ENCODE data around the gene C6orf118.
A peak's percentile ranks its signal among the peaks of the same experiment; 100 is the strongest.

C6orf118 gene

DNA sequence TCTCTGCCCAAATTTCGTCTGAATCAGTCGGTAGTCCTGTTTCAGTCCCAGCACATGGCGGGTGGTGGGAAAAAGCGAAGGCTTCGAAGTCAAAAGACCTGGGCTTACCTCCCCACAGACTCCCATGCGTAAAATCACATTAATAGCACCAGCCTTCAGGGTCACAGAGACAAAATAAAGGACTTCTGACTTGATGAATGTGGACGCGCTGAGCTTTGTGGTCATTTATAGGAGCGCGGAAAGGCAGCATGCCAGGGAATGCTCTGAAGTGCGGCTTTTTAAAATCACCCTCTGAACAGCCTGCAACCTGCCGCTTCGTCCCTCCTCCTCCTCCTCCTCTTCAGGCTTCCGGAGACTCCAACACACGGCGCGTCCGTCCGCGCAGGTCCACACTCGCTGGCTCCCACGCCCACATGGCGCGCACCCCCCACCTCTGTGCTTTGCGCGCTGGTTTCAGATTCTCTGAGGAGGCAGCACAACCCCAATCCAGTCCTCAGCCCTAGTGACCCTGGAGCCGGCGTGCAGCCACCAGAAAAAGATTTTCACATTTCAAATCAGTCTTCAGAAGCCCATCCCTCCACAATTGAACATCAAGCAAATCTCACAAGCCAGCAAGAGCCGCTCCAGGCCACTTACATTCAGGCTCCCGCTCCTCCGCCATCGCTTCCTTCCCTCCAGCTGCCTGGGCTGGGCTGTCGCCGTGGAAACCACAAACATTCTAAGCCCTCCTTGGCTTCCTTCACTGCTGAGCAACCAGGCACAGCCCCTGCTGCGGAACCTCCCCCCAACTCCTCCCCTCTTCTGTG, at the start of gene C6orf118:
Gene C6orf118 (minus strand): TSS at position 680 of the 806 bp plus-strand sequence. CDS start 19 bp downstream, at position 661.
- DNase-seq (ENCODE audit: low spot score) = peak; percentile 70
- no peak for FAIRE-seq

DNA sequence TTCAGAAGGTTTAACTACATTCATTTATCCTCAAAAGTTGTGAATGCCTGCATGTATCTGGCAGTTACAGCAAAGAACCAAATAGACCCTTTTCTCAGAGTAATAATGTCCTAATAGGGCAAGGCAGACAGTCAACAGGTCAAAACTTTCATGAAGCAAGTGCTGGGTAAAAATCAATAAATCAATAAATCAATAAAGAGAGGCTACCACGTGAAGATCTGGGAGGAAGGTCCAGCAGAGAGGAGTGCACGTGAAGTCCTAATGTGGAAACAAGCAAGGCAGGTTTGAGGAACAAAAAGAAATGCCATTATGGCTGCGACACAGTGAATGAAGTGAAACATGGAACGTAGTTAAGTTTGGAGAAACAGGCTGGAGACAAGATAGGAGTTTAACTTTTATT, 36.3 kb upstream of the C6orf118 start:
- DNase-seq (ENCODE audit: low spot score) (no peak), FAIRE-seq (no peak)

DNA sequence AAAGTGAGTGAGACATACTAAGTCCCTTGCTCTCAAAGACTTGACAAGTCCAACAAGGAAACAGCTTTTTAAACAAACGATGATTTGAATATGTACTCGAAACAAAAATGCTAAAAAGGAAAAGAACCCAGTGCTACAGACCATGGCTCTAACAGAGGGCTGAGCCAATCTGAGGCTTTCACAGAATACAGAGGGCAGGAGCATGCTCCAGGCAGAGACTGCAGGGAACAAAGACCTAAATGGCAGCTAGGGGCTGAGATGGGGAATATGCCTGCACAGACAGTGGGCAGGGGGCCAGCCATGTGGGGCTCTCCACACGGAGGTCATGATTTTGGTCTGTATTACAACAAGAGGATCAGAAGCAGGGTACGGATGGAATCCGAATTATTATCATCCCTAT, 31.1 kb upstream of the C6orf118 start:
- FAIRE-seq (no peak), DNase-seq (ENCODE audit: low spot score) (no peak)

- no peak for FAIRE-seq
These were observed 16.2 kb upstream of the C6orf118 start for GRCh38 chr6:165325609-165326008.

GRCh38 chr6:165321555-165322145, 12.2 kb upstream of the C6orf118 start:
- peak; percentile 3 for DNase-seq (ENCODE audit: low spot score)

More at GRCh38 chr6:165325609-165326008, 16.2 kb upstream of the C6orf118 start:
- no peak for DNase-seq (ENCODE audit: low spot score)

GRCh38 chr6:165321150-165321549, 11.7 kb upstream of the C6orf118 start:
- DNase-seq (ENCODE audit: low spot score) = peak; percentile 2

More at GRCh38 chr6:165321555-165322145, 12.2 kb upstream of the C6orf118 start:
- no peak for FAIRE-seq

DNA sequence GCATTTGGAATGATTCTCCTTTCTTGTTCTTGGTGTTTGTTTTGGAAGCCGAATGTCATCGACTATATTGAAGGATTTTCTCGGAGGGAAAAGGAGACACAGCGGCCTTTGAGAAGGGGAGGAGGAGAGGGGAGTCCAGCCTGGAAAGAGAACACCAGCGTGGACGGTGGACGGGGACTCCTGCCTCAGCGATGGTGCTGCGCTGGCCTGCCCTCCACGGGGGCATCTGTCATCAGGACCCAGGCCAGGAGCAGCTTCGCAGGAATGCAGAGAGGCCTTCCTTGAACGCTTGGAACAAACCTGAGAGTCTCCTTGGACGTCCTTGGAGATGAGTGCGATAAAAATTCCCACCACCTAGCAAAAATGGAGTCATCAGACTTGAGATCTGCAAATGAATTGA, 8.3 kb upstream of the C6orf118 start:
- DNase-seq (ENCODE audit: low spot score) (no peak), FAIRE-seq (no peak)

More at GRCh38 chr6:165321150-165321549, 11.7 kb upstream of the C6orf118 start:
- no peak for FAIRE-seq

DNA sequence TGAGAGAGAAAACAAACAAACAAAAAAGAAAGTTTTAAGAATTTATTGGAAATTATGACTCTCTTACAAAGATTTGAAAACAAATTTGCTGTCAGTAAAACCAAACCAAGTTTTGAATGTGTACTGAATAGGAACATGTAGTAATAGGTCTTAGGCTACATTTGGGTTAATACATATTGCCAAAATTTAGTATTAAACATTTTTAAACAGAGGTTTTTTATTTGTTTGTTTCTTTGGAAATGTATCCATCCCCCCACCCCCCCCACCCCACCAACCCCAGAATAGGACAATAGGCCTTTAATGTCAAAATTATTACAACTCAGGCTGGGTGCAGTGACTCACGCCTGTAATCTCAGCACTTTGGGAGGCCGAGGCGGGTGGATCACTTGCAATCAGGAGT, 2.5 kb downstream of the C6orf118 start:
- FAIRE-seq = no peak

DNA sequence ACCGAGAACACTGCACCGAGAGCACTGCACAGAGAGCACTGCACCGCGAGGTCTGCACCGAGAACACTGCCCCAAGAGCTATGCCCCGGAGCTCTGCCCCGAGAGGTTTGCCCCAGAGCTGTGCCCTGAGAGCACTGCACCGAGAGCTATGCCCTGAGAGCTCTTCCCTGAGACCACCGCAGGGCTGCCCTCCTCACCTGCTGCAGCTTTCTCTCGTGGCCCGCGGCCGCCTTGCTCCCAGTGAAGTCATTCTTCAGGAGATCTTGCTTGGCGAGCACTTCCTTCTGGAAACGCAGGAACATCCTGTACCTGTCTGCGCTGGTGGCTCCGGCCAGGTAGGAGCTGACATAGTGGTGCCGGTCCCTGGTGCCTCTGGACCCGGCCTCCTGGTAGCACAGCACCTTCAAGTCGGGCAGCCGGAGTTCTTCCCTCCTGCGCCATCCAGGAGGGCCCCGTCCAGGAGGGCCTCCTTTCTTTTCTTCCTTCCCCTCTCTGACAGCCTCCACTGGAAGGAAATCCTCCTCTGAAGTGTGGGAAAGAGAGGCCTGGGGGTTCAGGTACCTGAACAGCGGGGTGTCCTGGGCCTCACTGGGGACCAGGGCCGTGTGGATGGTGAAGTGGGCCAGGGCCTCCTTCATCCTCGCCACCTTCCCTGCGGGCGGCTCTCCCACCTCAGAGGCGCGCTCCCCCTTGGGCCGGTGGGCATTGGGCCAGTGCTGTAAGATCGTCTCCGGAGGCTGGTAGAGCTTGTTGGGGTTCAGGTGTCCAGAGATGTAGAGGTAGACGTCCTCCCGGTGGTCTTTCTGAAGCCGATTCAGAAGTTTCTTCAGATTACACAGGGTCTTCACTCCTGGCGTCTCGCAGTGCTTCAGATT, 7.8 kb downstream of the C6orf118 start:
- DNase-seq (ENCODE audit: low spot score) (no peak), FAIRE-seq (no peak)

More for the DNA sequence above, 2.5 kb downstream of the C6orf118 start:
- DNase-seq (ENCODE audit: low spot score) = no peak

- DNase-seq (ENCODE audit: low spot score) = no peak
- FAIRE-seq = no peak
These were observed 8.9 kb downstream of the C6orf118 start for GRCh38 chr6:165300422-165300936.

DNA sequence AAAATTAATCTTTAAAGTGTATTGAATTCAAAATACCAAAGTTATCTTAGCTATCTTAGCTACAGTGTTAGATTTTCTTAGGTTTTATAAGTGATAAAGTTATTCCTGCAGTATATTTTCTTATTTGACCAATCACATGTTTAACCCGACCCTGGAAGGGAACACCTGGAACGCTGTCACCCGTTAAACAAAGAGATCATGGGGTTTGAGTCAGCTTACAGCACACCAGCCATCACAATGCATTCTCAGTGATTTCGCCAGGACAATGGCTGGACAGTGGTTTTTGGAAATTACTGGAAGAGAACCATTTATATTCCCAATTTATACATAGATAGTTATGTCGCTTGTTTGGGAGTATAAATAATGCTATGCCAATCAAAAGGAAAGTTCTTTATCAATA, 10.5 kb downstream of the C6orf118 start:
- DNase-seq (ENCODE audit: low spot score) = no peak

DNA sequence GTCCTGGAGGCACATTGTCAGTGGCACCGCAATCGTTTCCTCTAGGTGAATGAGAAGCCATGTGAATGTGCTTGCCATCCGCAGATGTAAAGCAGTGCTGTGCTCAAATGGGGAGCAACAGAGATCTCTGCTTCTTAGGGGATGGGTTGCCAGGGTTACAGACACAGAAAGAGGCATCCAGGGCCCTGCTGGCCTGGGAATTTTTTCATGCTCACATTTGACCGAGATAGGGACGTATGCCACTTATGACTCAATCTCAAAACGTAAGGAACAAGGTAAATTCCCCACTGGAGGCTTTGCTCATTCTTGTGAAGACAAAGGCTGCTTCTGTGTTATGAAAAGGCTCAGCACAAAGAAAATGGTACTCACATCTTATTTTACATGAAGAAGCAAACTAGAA, 11.0 kb downstream of the C6orf118 start:
- FAIRE-seq (no peak), DNase-seq (ENCODE audit: low spot score) (peak; percentile 27)

More for the DNA sequence above, 10.5 kb downstream of the C6orf118 start:
- FAIRE-seq = no peak

- DNase-seq (ENCODE audit: low spot score) (no peak), FAIRE-seq (no peak)
These were observed 16.7 kb downstream of the C6orf118 start for GRCh38 chr6:165292657-165293056.

GRCh38 chr6:165274611-165275010, 34.8 kb downstream of the C6orf118 start:
- DNase-seq (ENCODE audit: low spot score) = no peak
- FAIRE-seq = no peak

GRCh38 chr6:165272585-165272984, 36.8 kb downstream of the C6orf118 start:
- FAIRE-seq (no peak), DNase-seq (ENCODE audit: low spot score) (no peak)

GRCh38 chr6:165268987-165269386, 40.4 kb downstream of the C6orf118 start:
- DNase-seq (ENCODE audit: low spot score) (no peak), FAIRE-seq (no peak)

DNA sequence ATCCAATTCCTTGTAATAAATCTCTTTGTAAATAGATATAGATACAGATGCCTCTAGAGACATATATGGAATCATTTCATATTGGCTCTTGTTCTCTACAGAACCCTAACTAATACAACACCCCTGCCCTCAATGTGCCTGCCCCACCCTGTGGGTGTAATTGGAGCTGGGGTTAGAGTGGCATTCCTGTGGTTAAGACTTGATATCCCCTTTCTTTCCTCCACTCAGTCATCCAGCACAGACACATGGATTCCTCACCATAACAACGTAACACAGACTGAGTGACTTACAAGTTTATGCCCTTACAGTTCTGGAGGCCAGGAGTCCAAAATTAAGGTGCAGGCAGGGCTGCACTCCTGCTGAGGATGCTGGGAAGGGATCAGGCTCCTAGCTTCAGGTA, 42.8 kb downstream of the C6orf118 start:
- FAIRE-seq (no peak), DNase-seq (ENCODE audit: low spot score) (no peak)

DNA sequence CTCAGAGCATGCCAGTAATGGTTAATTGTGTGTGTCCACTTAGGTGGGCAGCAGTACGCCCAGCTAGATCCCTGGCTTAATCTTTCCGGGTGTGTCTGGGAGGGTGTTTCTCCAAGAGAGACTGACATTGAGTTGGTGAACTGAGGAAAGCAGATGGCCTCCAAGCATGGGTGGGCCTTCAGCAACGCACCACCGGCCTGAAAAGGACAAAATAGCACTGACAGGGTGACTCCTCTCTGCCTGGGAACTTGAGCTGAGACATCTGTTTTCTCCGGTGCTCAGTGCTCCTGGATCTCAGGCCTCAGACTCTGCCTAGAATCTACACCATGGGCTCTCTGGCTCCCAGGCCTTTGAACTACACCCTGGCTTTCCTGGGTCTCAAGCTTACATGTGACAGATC, 43.2 kb downstream of the C6orf118 start:
- FAIRE-seq = no peak
- DNase-seq (ENCODE audit: low spot score) = no peak

GRCh38 chr6:165260462-165260861, 48.9 kb downstream of the C6orf118 start:
- no peak for DNase-seq (ENCODE audit: low spot score)
- FAIRE-seq = no peak

GRCh38 chr6:165249808-165250207, 59.6 kb downstream of the C6orf118 start:
- FAIRE-seq = no peak
- DNase-seq (ENCODE audit: low spot score) = no peak

- FAIRE-seq = no peak
- no peak for DNase-seq (ENCODE audit: low spot score)
These were observed 63.7 kb downstream of the C6orf118 start for GRCh38 chr6:165245701-165246100.

Measured in RCC 7860 (cell line).